ENCODE measurements around the gene ABCC4. TPM values are rescaled to one million over a fixed set of nuclear protein-coding genes. Genes with fewer than 3 reads are reported as not detected.

The ABCC4 gene
- total RNA-seq, 1 experiment from 2014 or later = 52.0 TPM

DNA sequence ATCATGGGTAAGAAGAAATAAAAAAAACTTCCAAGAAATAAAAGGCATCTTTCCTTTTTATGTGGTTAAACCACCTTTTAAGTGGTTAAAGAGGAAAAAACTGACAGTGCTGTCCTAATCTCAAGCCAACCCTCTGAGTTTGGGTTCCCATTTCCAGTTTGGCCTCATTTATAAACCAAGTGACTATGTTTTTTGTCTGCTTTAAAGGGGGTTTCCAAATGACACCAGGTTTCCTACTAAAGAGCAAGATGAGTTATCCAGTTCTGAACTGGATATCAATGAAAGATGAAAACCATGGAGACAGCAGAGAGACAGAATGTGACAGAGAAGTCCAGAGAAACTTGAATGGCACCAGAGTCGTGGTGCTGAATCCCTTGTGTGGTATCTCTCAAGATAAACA, 251.5 kb downstream of the ABCC4 start:
- intact Hi-C loops (cut with micrococcal nuclease; ENCODE audit: unreplicated experiment) = no loop called here
- no peaks in the 10 kb centered on the region for H3K4me1 ChIP-seq (ENCODE audit: insufficient read depth, low read length, poor library complexity, severe bottlenecking)
- POLR2A ChIA-PET (ENCODE audit: low non-redundant PET) = no interaction called here
- CTCF ChIA-PET = no interaction called here
- no peak overlapping the region for H3K27ac ChIP-seq (ENCODE audit: low read depth, low read length, poor library complexity, severe bottlenecking)
- no peaks in the 10 kb centered on the region for H3K36me3 ChIP-seq (ENCODE audit: insufficient read depth, low read length, poor library complexity, severe bottlenecking)
- no peaks in the 10 kb centered on the region for H3K27me3 ChIP-seq (replicated peaks; ENCODE audit: insufficient read depth, low read depth, low read length, poor library complexity)
- no peak for TF ChIP-seq EZH2 (IDR thresholded peaks at IDR 0.05; ENCODE audit: borderline replicate concordance, low read depth, low read length, poor library complexity, severe bottlenecking)
- TF ChIP-seq CTCF (conservative IDR thresholded peaks at IDR 0.05; ENCODE audit: low read depth, low read length) = no peak
- no peak for DNase-seq (ENCODE audit: low spot score)
- no TSS peak for BruUV-seq (replicated peaks)
- no peaks in the 10 kb centered on the region for H3K9me3 ChIP-seq (ENCODE audit: low read depth, low read length, poor library complexity, severe bottlenecking)
- H3K4me3 ChIP-seq (ENCODE audit: low read depth, low read length, poor library complexity, severe bottlenecking) = no peak overlapping the region

DNA sequence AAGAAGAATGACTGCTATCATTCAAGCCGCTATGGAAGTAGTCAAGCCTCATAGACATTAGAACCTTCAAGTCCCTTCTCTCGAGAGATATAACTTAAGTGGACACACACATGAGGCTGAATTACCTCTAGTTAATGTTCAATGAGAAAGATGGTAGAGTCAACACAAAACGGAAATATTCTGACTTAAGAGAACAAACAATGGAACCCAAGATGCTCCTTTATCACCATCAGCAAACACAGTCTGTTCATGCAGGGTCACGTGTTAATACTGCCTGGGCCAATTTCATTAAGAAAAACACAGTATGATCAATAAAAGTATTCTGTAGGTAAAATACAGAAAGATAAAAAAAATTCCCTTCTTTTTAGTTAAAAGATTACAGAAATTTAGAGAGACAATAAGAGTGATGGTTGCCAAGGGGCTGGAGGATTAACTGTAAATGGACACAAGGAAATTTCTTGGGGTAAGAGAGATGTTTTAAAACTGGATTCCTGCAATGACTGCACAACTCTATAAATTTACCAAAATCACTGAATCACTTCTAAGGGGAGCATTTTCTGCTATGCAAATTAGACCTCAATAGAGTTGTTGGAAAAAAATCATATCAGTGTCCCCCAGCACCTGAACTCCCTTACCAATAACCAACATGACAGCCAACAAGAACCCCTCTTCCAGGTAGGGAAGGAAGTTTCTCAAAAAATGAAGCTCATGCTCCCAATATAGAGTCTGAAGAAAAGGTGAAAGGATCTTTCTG, 256.6 kb downstream of the ABCC4 start:
- POLR2A ChIA-PET (ENCODE audit: low non-redundant PET) = no interaction called here
- CTCF ChIA-PET = no interaction called here
- no peaks in the 10 kb centered on the region for H3K36me3 ChIP-seq (ENCODE audit: insufficient read depth, low read length, poor library complexity, severe bottlenecking)

GRCh38 chr13:95039415-95039814, 261.8 kb downstream of the ABCC4 start:
- CTCF ChIA-PET = no interaction called here
- no peak overlapping the region for H3K4me3 ChIP-seq (ENCODE audit: low read depth, low read length, poor library complexity, severe bottlenecking)
- intact Hi-C loops (cut with micrococcal nuclease; ENCODE audit: unreplicated experiment) = no loop called here
- no peaks in the 10 kb centered on the region for H3K36me3 ChIP-seq (ENCODE audit: insufficient read depth, low read length, poor library complexity, severe bottlenecking)
- peaks cover 9% of the 10 kb centered on the region for H3K4me1 ChIP-seq (ENCODE audit: insufficient read depth, low read length, poor library complexity, severe bottlenecking)
- H3K27me3 ChIP-seq (replicated peaks; ENCODE audit: insufficient read depth, low read depth, low read length, poor library complexity) = no peaks in the 10 kb centered on the region
- TF ChIP-seq CTCF (conservative IDR thresholded peaks at IDR 0.05; ENCODE audit: low read depth, low read length) (no peak), EZH2 (IDR thresholded peaks at IDR 0.05; ENCODE audit: borderline replicate concordance, low read depth, low read length, poor library complexity, severe bottlenecking) (no peak)
- POLR2A ChIA-PET (ENCODE audit: low non-redundant PET) = no interaction called here
- DNase-seq (ENCODE audit: low spot score) = no peak
- no TSS peak for BruUV-seq (replicated peaks)
- no peaks in the 10 kb centered on the region for H3K9me3 ChIP-seq (ENCODE audit: low read depth, low read length, poor library complexity, severe bottlenecking)
- H3K27ac ChIP-seq (ENCODE audit: low read depth, low read length, poor library complexity, severe bottlenecking) = no peak overlapping the region

More for the DNA sequence above, 256.6 kb downstream of the ABCC4 start:
- no TSS peak for BruUV-seq (replicated peaks)
- intact Hi-C loops (cut with micrococcal nuclease; ENCODE audit: unreplicated experiment) = no loop called here
- DNase-seq (ENCODE audit: low spot score) = no peak
- Histone ChIP-seq H3K4me3 (ENCODE audit: low read depth, low read length, poor library complexity, severe bottlenecking) (no peak overlapping the region), H3K27me3 (replicated peaks; ENCODE audit: insufficient read depth, low read depth, low read length, poor library complexity) (no peaks in the 10 kb centered on the region), H3K4me1 (ENCODE audit: insufficient read depth, low read length, poor library complexity, severe bottlenecking) (no peaks in the 10 kb centered on the region), H3K9me3 (ENCODE audit: low read depth, low read length, poor library complexity, severe bottlenecking) (no peaks in the 10 kb centered on the region), H3K27ac (ENCODE audit: low read depth, low read length, poor library complexity, severe bottlenecking) (no peak overlapping the region)
- TF ChIP-seq CTCF (conservative IDR thresholded peaks at IDR 0.05; ENCODE audit: low read depth, low read length) = no peak
- no peak for TF ChIP-seq EZH2 (IDR thresholded peaks at IDR 0.05; ENCODE audit: borderline replicate concordance, low read depth, low read length, poor library complexity, severe bottlenecking)

Data from A673 (cell line).